SK-N-SH treated with all-trans-retinoic acid at 6 μM for 48 hours (cell line): Measurements from ENCODE around the gene TNFRSF1B.

Experiments
- ARNTL ChIP-seq: fragments of 450-650 bp; formaldehyde crosslinking; IDR thresholded peaks from 2 replicates; pipeline ENCODE4 v1.5.0; 2020; ENCODE audit warnings: low read depth, mild to moderate bottlenecking, moderate library complexity, borderline replicate concordance
- PATZ1 ChIP-seq: fragments of 250-450 bp; sonication (Bioruptor Pico); IDR thresholded peaks from 2 replicates; pipeline ENCODE4 v1.8.0; 2020; ENCODE audit warnings: mild to moderate bottlenecking, moderate library complexity, borderline replicate concordance
- SNAI2 ChIP-seq: fragments of 250-450 bp; sonication (Bioruptor Pico); IDR thresholded peaks from 2 replicates; pipeline ENCODE4 v1.5.0; 2020; ENCODE audit warnings: mild to moderate bottlenecking, moderate library complexity
- ZFP3 ChIP-seq: fragments of 250-450 bp; sonication (Bioruptor Pico); IDR thresholded peaks from 2 replicates; pipeline ENCODE4 v1.5.0; 2020; ENCODE audit warnings: mild to moderate bottlenecking, moderate library complexity
- ZNF565 ChIP-seq: fragments of 450-650 bp; formaldehyde crosslinking; conservative IDR thresholded peaks from 2 replicates; pipeline ENCODE4 v1.5.0; 2020; ENCODE audit warnings: low read depth, mild to moderate bottlenecking, moderate library complexity
- ZNF70 ChIP-seq: fragments of 450-650 bp; formaldehyde crosslinking; IDR thresholded peaks from 2 replicates; pipeline ENCODE4 v1.5.0; 2020; ENCODE audit warnings: mild to moderate bottlenecking, moderate library complexity
- ZNF8 ChIP-seq: fragments of 450-650 bp; formaldehyde crosslinking; IDR thresholded peaks from 2 replicates; pipeline ENCODE4 v1.5.0; 2020; ENCODE audit warnings: mild to moderate bottlenecking, moderate library complexity

DNA sequence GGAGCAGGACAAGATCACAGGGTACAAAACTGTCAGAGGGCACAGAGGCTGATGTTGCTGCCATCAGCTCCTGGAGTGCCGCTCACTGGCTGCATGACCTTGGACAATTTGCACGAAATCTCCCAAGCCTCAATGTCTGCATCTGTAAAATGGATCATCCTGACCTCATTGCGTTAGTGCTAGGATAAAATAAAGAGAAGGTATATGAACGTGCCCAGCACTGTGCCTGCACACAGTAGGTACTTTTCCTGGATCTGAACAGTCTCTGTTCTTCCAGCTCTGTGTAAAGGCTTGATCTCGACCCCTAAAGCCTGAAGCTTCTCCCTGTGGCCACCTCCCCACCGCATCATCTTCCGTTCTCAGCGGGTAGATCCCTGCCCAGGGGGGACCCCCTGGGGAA lies 12.9 kb downstream of the TNFRSF1B start:
- TF ChIP-seq ARNTL (CRISPR knock-in tag) (no peak), SNAI2 (no peak), PATZ1 (CRISPR knock-in tag) (no peak), ZNF565 (CRISPR knock-in tag) (no peak), ZNF8 (CRISPR knock-in tag) (no peak), ZFP3 (CRISPR knock-in tag) (no peak), ZNF70 (CRISPR knock-in tag) (no peak)
